Activated T-cell treated with anti-CD3 and anti-CD28 coated beads, Interleukin-2, amount 50 U/mL, for 4 hours (primary cell): Measurements from ENCODE around the gene FHOD3. TPM values are rescaled to one million over a fixed set of nuclear protein-coding genes. Genes with fewer than 3 reads are reported as not detected.

Experiments used
- ATAC-seq, 2 donors: fragments of 200-7000 bp; cut with Tn5 transposase; one replicate each; pipeline ENCODE4 v1.10.0; 2021
- DNase-seq: peaks from one replicate; pipeline ENCODE4 v3.0.0-alpha.2; 2020
- H3K27me3 Mint-ChIP-seq: one replicate; pipeline ENCODE4 v1.8.0; 2021; ENCODE audit warnings: low read depth, mixed read lengths
- H3K36me3 Mint-ChIP-seq: one replicate; pipeline ENCODE4 v1.8.0; 2022; ENCODE audit warnings: mixed read lengths; ENCODE audit not compliant: insufficient read depth
- H3K4me1 Mint-ChIP-seq: one replicate; pipeline ENCODE4 v1.8.0; 2021; ENCODE audit warnings: low read depth, mixed read lengths
- H3K4me3 Mint-ChIP-seq: one replicate; pipeline ENCODE4 v1.8.0; 2021; ENCODE audit warnings: mild to moderate bottlenecking, moderate library complexity, mixed read lengths
- H3K9me3 Mint-ChIP-seq: one replicate; pipeline ENCODE4 v1.8.0; 2021; ENCODE audit warnings: mixed read lengths
- total RNA-seq, 3 donors: library from RNA; stranded (reverse); gene quantifications; one replicate each; pipeline ENCODE4 v1.2.1, GENCODE V29; 2021

The FHOD3 gene
- total RNA-seq, 3 donors from 2014 or later = 0.13 TPM; not detected in 2

- Mint-ChIP-seq H3K4me3 (no peak overlapping the region), H3K27me3 (no peaks in the 10 kb centered on the region), H3K36me3 (no peaks in the 10 kb centered on the region), H3K9me3 (no peaks in the 10 kb centered on the region), H3K4me1 (no peaks in the 10 kb centered on the region)
- ATAC-seq = no peak
- DNase-seq = no peak
Measured at GRCh38 chr18:36465970-36466369, 168.5 kb downstream of the FHOD3 start.

- Mint-ChIP-seq H3K27me3 (no peaks in the 10 kb centered on the region), H3K9me3 (no peaks in the 10 kb centered on the region), H3K4me3 (no peak overlapping the region), H3K4me1 (no peaks in the 10 kb centered on the region), H3K36me3 (no peaks in the 10 kb centered on the region)
- ATAC-seq = no peak
- no peak for DNase-seq
Measured at GRCh38 chr18:36467614-36468013, 170.1 kb downstream of the FHOD3 start.

GRCh38 chr18:36468161-36468560 lies 170.6 kb downstream of the FHOD3 start:
- DNase-seq = no peak
- no peak for ATAC-seq
- no peaks in the 10 kb centered on the region for H3K36me3 Mint-ChIP-seq
- H3K9me3 Mint-ChIP-seq = no peaks in the 10 kb centered on the region
- no peaks in the 10 kb centered on the region for H3K27me3 Mint-ChIP-seq
- H3K4me1 Mint-ChIP-seq = no peaks in the 10 kb centered on the region
- H3K4me3 Mint-ChIP-seq = no peak overlapping the region

- Mint-ChIP-seq H3K4me3 (no peak overlapping the region), H3K36me3 (no peaks in the 10 kb centered on the region), H3K27me3 (no peaks in the 10 kb centered on the region), H3K4me1 (no peaks in the 10 kb centered on the region), H3K9me3 (no peaks in the 10 kb centered on the region)
- ATAC-seq (no peak), DNase-seq (no peak)
Measured at GRCh38 chr18:36469461-36469860, 171.9 kb downstream of the FHOD3 start.

- Mint-ChIP-seq H3K36me3 (no peaks in the 10 kb centered on the region), H3K27me3 (no peaks in the 10 kb centered on the region), H3K4me1 (no peaks in the 10 kb centered on the region), H3K4me3 (no peak overlapping the region), H3K9me3 (no peaks in the 10 kb centered on the region)
- no peak for DNase-seq
- no peak for ATAC-seq
Measured at GRCh38 chr18:36470896-36471295, 173.4 kb downstream of the FHOD3 start.

- H3K4me1 Mint-ChIP-seq = no peaks in the 10 kb centered on the region
- no peaks in the 10 kb centered on the region for H3K27me3 Mint-ChIP-seq
- DNase-seq (no peak), ATAC-seq (no peak)
- no peak overlapping the region for H3K4me3 Mint-ChIP-seq
- no peaks in the 10 kb centered on the region for H3K9me3 Mint-ChIP-seq
- no peaks in the 10 kb centered on the region for H3K36me3 Mint-ChIP-seq
Measured at GRCh38 chr18:36471393-36471792, 173.9 kb downstream of the FHOD3 start.

- Mint-ChIP-seq H3K36me3 (no peaks in the 10 kb centered on the region), H3K4me3 (no peak overlapping the region), H3K9me3 (no peaks in the 10 kb centered on the region), H3K4me1 (no peaks in the 10 kb centered on the region), H3K27me3 (no peaks in the 10 kb centered on the region)
- no peak for DNase-seq
- ATAC-seq = no peak
Measured at GRCh38 chr18:36476433-36476832, 178.9 kb downstream of the FHOD3 start.

- no peak overlapping the region for H3K4me3 Mint-ChIP-seq
- no peaks in the 10 kb centered on the region for H3K36me3 Mint-ChIP-seq
- H3K27me3 Mint-ChIP-seq = no peaks in the 10 kb centered on the region
- ATAC-seq (no peak), DNase-seq (no peak)
- H3K4me1 Mint-ChIP-seq = no peaks in the 10 kb centered on the region
- H3K9me3 Mint-ChIP-seq = no peaks in the 10 kb centered on the region
Measured at GRCh38 chr18:36477776-36478175, 180.3 kb downstream of the FHOD3 start.

- Mint-ChIP-seq H3K36me3 (no peaks in the 10 kb centered on the region), H3K27me3 (peaks cover 3% of the 10 kb centered on the region), H3K4me3 (no peak overlapping the region), H3K4me1 (no peaks in the 10 kb centered on the region), H3K9me3 (no peaks in the 10 kb centered on the region)
- ATAC-seq (no peak), DNase-seq (no peak)
Measured at GRCh38 chr18:36481201-36481657, 183.7 kb downstream of the FHOD3 start.

GRCh38 chr18:36481935-36482334 lies 184.4 kb downstream of the FHOD3 start:
- peaks cover 4% of the 10 kb centered on the region for H3K27me3 Mint-ChIP-seq
- no peaks in the 10 kb centered on the region for H3K36me3 Mint-ChIP-seq
- no peaks in the 10 kb centered on the region for H3K4me1 Mint-ChIP-seq
- DNase-seq (no peak), ATAC-seq (no peak)
- no peaks in the 10 kb centered on the region for H3K9me3 Mint-ChIP-seq
- H3K4me3 Mint-ChIP-seq = no peak overlapping the region

GRCh38 chr18:36484591-36484990 lies 187.1 kb downstream of the FHOD3 start:
- Mint-ChIP-seq H3K9me3 (no peaks in the 10 kb centered on the region), H3K4me3 (no peak overlapping the region), H3K36me3 (no peaks in the 10 kb centered on the region), H3K27me3 (peaks cover 10% of the 10 kb centered on the region), H3K4me1 (no peaks in the 10 kb centered on the region)
- no peak for ATAC-seq
- DNase-seq = no peak

GRCh38 chr18:36485772-36486171 lies 188.3 kb downstream of the FHOD3 start:
- no peaks in the 10 kb centered on the region for H3K9me3 Mint-ChIP-seq

GRCh38 chr18:36488131-36488530 lies 190.6 kb downstream of the FHOD3 start:
- DNase-seq = no peak
- Mint-ChIP-seq H3K36me3 (no peaks in the 10 kb centered on the region), H3K27me3 (peaks cover 10% of the 10 kb centered on the region), H3K9me3 (no peaks in the 10 kb centered on the region), H3K4me1 (no peaks in the 10 kb centered on the region), H3K4me3 (no peak overlapping the region)
- no peak for ATAC-seq

More at GRCh38 chr18:36485772-36486171, 188.3 kb downstream of the FHOD3 start:
- H3K4me1 Mint-ChIP-seq = no peaks in the 10 kb centered on the region
- no peak for DNase-seq
- no peak for ATAC-seq
- no peaks in the 10 kb centered on the region for H3K36me3 Mint-ChIP-seq
- no peak overlapping the region for H3K4me3 Mint-ChIP-seq
- peaks cover 10% of the 10 kb centered on the region for H3K27me3 Mint-ChIP-seq

GRCh38 chr18:36490897-36491296 lies 193.4 kb downstream of the FHOD3 start:
- Mint-ChIP-seq H3K9me3 (no peaks in the 10 kb centered on the region), H3K4me1 (no peaks in the 10 kb centered on the region), H3K36me3 (no peaks in the 10 kb centered on the region), H3K27me3 (peaks cover 7% of the 10 kb centered on the region), H3K4me3 (no peak overlapping the region)
- DNase-seq (no peak), ATAC-seq (no peak)

GRCh38 chr18:36492604-36493329 lies 195.3 kb downstream of the FHOD3 start:
- Mint-ChIP-seq H3K9me3 (no peaks in the 10 kb centered on the region), H3K27me3 (peaks cover 3% of the 10 kb centered on the region), H3K36me3 (no peaks in the 10 kb centered on the region), H3K4me1 (no peaks in the 10 kb centered on the region), H3K4me3 (no peak overlapping the region)
- ATAC-seq (no peak), DNase-seq (no peak)
